PC-3 (cell line): ENCODE measurements around the gene LENG1. TPM values are rescaled to one million over a fixed set of nuclear protein-coding genes. Genes with fewer than 3 reads are reported as not detected.

ENCODE experiments used
- ATAC-seq: fragments of 200-7000 bp; cut with Tn5 transposase; 2 replicates; pipeline ENCODE4 v1.9.1; 2020; ENCODE audit warnings: mild to moderate bottlenecking, moderate library complexity
- BruUV-seq: library from RNA; stranded (reverse); fragments of 400-500 nt; replicated peaks from 2 replicates; lab custom pipeline; 2021; lab: Mats Ljungman, UMichigan
- CTCF ChIA-PET: fragments of 300-600 bp; sonication (Branson Sonifier 250); formaldehyde crosslinking; loops from one replicate; lab custom pipeline; 2022; ENCODE audit warnings: antibody characterized with exemption; lab: Charles Lee
- POLR2A ChIA-PET: fragments of 300-600 bp; sonication (Branson Sonifier 250); formaldehyde crosslinking; loops from one replicate; lab custom pipeline; 2022; ENCODE audit warnings: antibody characterized with exemption; ENCODE audit not compliant: unreplicated experiment; lab: Charles Lee
- DNase-seq: peaks from one replicate; pipeline ENCODE4 v3.0.0-alpha.2; 2015
- H2AFZ ChIP-seq: fragments of 300-600 bp; sonication (generic); 2 replicates; pipeline ENCODE4 v1.6.0; 2016; ENCODE audit warnings: antibody characterized with exemption, low read length
- H3F3A ChIP-seq: fragments of 300-600 bp; sonication (generic); one replicate; pipeline ENCODE4 v1.6.0; 2017; ENCODE audit warnings: antibody characterized with exemption, low read length, control low read depth, mild to moderate bottlenecking; ENCODE audit not compliant: unreplicated experiment
- H3K27ac ChIP-seq: fragments of 300-600 bp; sonication (generic); 2 replicates; pipeline ENCODE4 v1.5.1; 2016; ENCODE audit warnings: mild to moderate bottlenecking, low read length
- H3K27me3 ChIP-seq: fragments of 300-600 bp; sonication (generic); 2 replicates; pipeline ENCODE4 v1.6.1; 2016; ENCODE audit warnings: low read length, mixed read lengths
- H3K36me3 ChIP-seq: fragments of 300-600 bp; sonication (generic); 2 replicates; pipeline ENCODE4 v1.6.1; 2016; ENCODE audit warnings: low read depth, mixed run types, low read length, mixed read lengths
- H3K4me1 ChIP-seq: fragments of 300-600 bp; sonication (generic); 2 replicates; pipeline ENCODE4 v1.5.1; 2016; ENCODE audit warnings: low read length; ENCODE audit not compliant: insufficient read depth
- H3K4me2 ChIP-seq: fragments of 300-600 bp; sonication (generic); 2 replicates; pipeline ENCODE4 v1.6.0; 2016; ENCODE audit warnings: low read length
- H3K4me3 ChIP-seq: fragments of 300-600 bp; sonication (generic); 2 replicates; pipeline ENCODE4 v1.5.1; 2016; ENCODE audit warnings: mild to moderate bottlenecking, low read length, mixed read lengths
- H3K79me2 ChIP-seq: fragments of 300-600 bp; sonication (generic); 2 replicates; pipeline ENCODE4 v1.6.1; 2017; ENCODE audit warnings: low read length, mixed read lengths
- H3K9ac ChIP-seq: fragments of 300-600 bp; sonication (generic); 2 replicates; pipeline ENCODE4 v1.6.0; 2016; ENCODE audit warnings: mild to moderate bottlenecking, low read length
- H3K9me2 ChIP-seq: fragments of 300-600 bp; sonication (generic); replicated peaks from 2 replicates; pipeline ENCODE4 v1.6.1; 2016; ENCODE audit warnings: mixed run types, low read length, mixed read lengths
- H3K9me3 ChIP-seq: fragments of 300-600 bp; sonication (generic); 2 replicates; pipeline ENCODE4 v1.6.1; 2016; ENCODE audit warnings: low read length, mixed read lengths
- H4K20me1 ChIP-seq: fragments of 300-600 bp; sonication (generic); 2 replicates; pipeline ENCODE4 v1.6.1; 2016; ENCODE audit warnings: low read length, mixed read lengths
- EZH2 ChIP-seq: fragments of 300-600 bp; sonication (generic); IDR thresholded peaks from one replicate; pipeline ENCODE4 v1.6.1; 2017; ENCODE audit warnings: antibody characterized with exemption, mild to moderate bottlenecking, low read length; ENCODE audit not compliant: unreplicated experiment
- EZH2phosphoT487 ChIP-seq: fragments of 300-600 bp; sonication (generic); IDR thresholded peaks from 2 replicates; pipeline ENCODE4 v1.6.1; 2018; ENCODE audit warnings: mild to moderate bottlenecking, antibody characterized with exemption, low read length, borderline replicate concordance
- intact Hi-C: fragments of 100-400 bp; cut with micrococcal nuclease; formaldehyde crosslinking; loops from 2 replicates; pipeline ENCODE4 v1.9.0; 2023
- total RNA-seq: library from RNA; depleted of rRNA; stranded (reverse); fragments of >200 nt; gene quantifications from 2 replicates; pipeline ENCODE4 v1.2.3, GENCODE V29; 2014
- TF ChIP-seq, protein P1 (sequence below): fragments of 300-600 bp; sonication (generic); conservative IDR thresholded peaks from 2 replicates; pipeline ENCODE4 v1.5.1; 2017; ENCODE audit warnings: antibody characterized with exemption, low read depth, mild to moderate bottlenecking, low read length

Gene LENG1
- total RNA-seq, 1 experiment from 2014 or later, result 13.6 TPM

DNA sequence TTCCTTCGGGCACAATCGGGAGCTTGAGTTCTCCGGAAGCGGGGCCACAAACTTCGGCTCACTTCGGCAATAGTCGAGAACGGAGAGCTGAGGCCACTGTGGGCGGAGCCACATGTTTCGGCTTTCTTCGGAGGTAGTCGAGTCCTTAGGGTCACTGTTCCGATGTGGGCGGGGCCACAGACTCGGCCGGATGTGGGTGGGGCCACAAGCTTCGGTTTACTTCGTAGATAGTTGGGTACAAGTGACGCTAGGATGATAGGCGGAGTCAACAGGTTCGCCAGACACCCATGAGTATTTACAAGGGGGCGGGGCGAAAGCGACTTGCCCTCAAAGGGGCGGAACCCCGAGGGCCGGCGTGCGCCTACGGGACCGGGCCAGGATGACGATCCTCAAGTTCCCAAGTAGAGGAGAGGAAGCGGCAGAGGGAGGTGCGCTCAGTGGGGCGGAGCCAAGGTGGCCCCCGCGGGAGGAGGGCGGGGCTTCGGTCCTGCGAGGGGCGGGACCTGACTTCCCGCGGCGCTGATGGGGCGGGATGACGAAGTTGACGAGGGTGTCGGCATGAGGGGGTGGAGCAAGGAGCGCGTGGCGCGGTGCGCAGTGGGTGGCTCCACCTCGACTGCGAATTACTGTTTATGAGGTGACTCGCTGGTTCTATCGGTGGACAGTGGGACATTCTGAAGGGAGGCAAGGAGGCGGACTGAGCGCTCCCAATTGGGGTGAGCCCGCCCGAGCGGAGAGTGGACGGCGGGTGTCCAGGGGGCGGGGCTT lies 30.4 kb upstream of the LENG1 start:
- H3K36me3 ChIP-seq, result peaks cover 21% of the 10 kb centered on the region; the same call in 1 of the 2 replicates
- no peaks in the 10 kb centered on the region for H3F3A ChIP-seq
- no peaks in the 10 kb centered on the region for H3K9me2 ChIP-seq
- TF ChIP-seq, protein P1, sequence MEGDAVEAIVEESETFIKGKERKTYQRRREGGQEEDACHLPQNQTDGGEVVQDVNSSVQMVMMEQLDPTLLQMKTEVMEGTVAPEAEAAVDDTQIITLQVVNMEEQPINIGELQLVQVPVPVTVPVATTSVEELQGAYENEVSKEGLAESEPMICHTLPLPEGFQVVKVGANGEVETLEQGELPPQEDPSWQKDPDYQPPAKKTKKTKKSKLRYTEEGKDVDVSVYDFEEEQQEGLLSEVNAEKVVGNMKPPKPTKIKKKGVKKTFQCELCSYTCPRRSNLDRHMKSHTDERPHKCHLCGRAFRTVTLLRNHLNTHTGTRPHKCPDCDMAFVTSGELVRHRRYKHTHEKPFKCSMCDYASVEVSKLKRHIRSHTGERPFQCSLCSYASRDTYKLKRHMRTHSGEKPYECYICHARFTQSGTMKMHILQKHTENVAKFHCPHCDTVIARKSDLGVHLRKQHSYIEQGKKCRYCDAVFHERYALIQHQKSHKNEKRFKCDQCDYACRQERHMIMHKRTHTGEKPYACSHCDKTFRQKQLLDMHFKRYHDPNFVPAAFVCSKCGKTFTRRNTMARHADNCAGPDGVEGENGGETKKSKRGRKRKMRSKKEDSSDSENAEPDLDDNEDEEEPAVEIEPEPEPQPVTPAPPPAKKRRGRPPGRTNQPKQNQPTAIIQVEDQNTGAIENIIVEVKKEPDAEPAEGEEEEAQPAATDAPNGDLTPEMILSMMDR, result no peak
- no peak for TF ChIP-seq EZH2phosphoT487
- no peak for TF ChIP-seq EZH2
- H2AFZ ChIP-seq, result peak overlapping the region; percentile 93
- peaks cover 51% of the 10 kb centered on the region for H3K79me2 ChIP-seq
- intact Hi-C loops, result loop anchor here (1.0 to 2.0 kb wide), 5 partner anchors 10 to 53 kb away; partner anchors contain the start of genes CNOT3, LENG1, RPS9 and TMC4
- H3K9ac ChIP-seq, result peak overlapping the region; percentile 91
- H3K4me2 ChIP-seq, result peak overlapping the region; percentile 98
- ChIA-PET POLR2A (interaction anchor here (0.5 to 3.5 kb wide), 18 partner anchors 10 to 1931 kb away, joined by 3 to 22 read pairs (median 4); partner anchors contain the start of genes CNOT3, EPS8L1, LENG1 and LENG8), CTCF (interaction anchor here (0.5 to 1.6 kb wide), 6 partner anchors 13 to 53 kb away, joined by 3 to 11 read pairs (median 6); partner anchors contain the start of genes CNOT3 and TMC4)
- peaks cover 19% of the 10 kb centered on the region for H3K4me1 ChIP-seq
- no peaks in the 10 kb centered on the region for H3K27me3 ChIP-seq
- H3K9me3 ChIP-seq, result no peaks in the 10 kb centered on the region
- peak; percentile 100 for DNase-seq
- no peaks in the 10 kb centered on the region for H4K20me1 ChIP-seq
- peak overlapping the region; percentile 74 for H3K4me3 ChIP-seq
- peak overlapping the region; percentile 89 for H3K27ac ChIP-seq
- peak; percentile 58 for ATAC-seq
- BruUV-seq, result no TSS peak

DNA sequence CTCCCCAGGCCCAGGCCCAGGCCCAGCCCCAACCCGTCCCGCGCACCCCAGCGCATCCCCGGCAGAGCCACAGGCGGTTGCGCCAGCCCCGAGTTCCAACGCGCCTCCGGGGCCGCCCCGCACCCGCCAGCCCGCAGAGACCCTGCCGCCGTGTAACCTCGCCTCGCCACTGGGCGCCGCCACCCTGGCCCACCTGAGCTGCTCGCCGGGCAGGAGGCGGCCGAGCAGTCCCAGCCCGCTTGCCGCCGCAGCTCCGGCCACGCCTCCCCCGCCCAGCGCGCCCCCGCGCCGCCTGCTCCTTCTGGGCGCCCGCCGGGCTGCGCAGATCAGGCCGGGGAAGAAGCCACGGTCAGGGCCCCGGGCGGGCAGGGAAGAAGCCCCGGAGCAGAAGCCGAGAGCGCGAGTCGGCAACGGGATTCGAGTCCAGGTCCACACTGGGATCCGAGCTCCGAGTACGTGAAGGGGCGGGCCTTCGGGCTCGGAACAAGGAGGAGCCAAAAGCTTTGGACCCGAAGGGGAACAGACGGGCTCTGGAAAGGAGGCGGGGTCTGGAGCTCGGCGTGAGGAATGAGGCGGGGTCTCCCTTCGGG lies 29.7 kb upstream of the LENG1 start, which contains the start of gene MBOAT7:
TSS of gene MBOAT7 (minus strand) at position 436 of the 590 bp plus-strand sequence. CDS start 1,072 bp downstream, outside the sequence.
- H3K9me2 ChIP-seq, result no peaks in the 10 kb centered on the region
- peaks cover 19% of the 10 kb centered on the region for H3K4me1 ChIP-seq
- no peaks in the 10 kb centered on the region for H4K20me1 ChIP-seq
- peak within 1 kb of the TSS; percentile 98 for H3K4me2 ChIP-seq
- peak within 1 kb of the TSS; percentile 91 for H3K9ac ChIP-seq
- H3F3A ChIP-seq, result no peaks in the 10 kb centered on the region
- peaks cover 22% of the 10 kb centered on the region; the same call in 1 of the 2 replicates for H3K36me3 ChIP-seq
- ChIA-PET POLR2A (interaction anchor here (0.5 to 3.5 kb wide), 17 partner anchors 11 to 1931 kb away, joined by 3 to 22 read pairs (median 5); partner anchors contain the start of genes CNOT3, EPS8L1, LENG1 and LENG8), CTCF (interaction anchor here (0.7 to 1.6 kb wide), 6 partner anchors 14 to 53 kb away, joined by 3 to 11 read pairs (median 5); partner anchors contain the start of genes CNOT3 and TMC4)
- peak within 1 kb of the TSS; percentile 74 for H3K4me3 ChIP-seq
- H2AFZ ChIP-seq, result peak within 1 kb of the TSS; percentile 93
- H3K79me2 ChIP-seq, result peaks cover 51% of the 10 kb centered on the region
- peak within 1 kb of the TSS; percentile 89 for H3K27ac ChIP-seq
- ATAC-seq (peak; percentile 13), DNase-seq (no peak)
- TF ChIP-seq EZH2, result no peak
- TF ChIP-seq, protein P1, result peak; percentile 49
- no peak for TF ChIP-seq EZH2phosphoT487
- BruUV-seq, result no TSS peak
- H3K9me3 ChIP-seq, result no peaks in the 10 kb centered on the region
- no peaks in the 10 kb centered on the region for H3K27me3 ChIP-seq
- intact Hi-C loops, result loop anchor here (1.0 to 2.0 kb wide), 2 partner anchors 16 to 52 kb away; partner anchors contain the start of genes CNOT3 and TMC4
